Tibial artery (tissue), 4 donors: ENCODE measurements around the gene MAP7.
"Not testable (repeated sequence)": the region's sequence is repeated elsewhere in the genome, so short reads cannot be mapped to it uniquely, and the experiment has no call there.

Experiments
- DNase-seq, 2 donors: peaks; one replicate each; pipeline ENCODE4 v3.0.0-alpha.2; 2019
- H3K27ac ChIP-seq, 2 donors: fragments of 200-600 bp; sonication (generic) in 1 of 2; 1 replicate in 1 of 2; 2 replicates in 1 of 2; pipeline ENCODE4 v1.5.1; 2018 to 2019; ENCODE audit warnings: mild to moderate bottlenecking in 1 of 2
- H3K27me3 ChIP-seq, 2 donors: fragments of 200-600 bp; sonication (generic) in 1 of 2; one replicate each; pipeline versions ENCODE4 v1.5.1 to v1.6.0; 2016 to 2019
- H3K36me3 ChIP-seq, 3 donors: fragments of 200-600 bp; sonication (generic) in 2 of 3; one replicate each; pipeline ENCODE4 v1.5.1; 2016 to 2019; ENCODE audit warnings: mild to moderate bottlenecking in 2 of 3
- H3K4me1 ChIP-seq, 4 donors: fragments of 200-600 bp; sonication (generic) in 2 of 4; 1 replicate in 3 of 4; 2 replicates in 1 of 4; pipeline ENCODE4 v1.5.1; 2016 to 2019
- H3K4me3 ChIP-seq, 2 donors: fragments of 200-600 bp; sonication (generic) in 1 of 2; 1 replicate in 1 of 2; 2 replicates in 1 of 2; pipeline ENCODE4 v1.5.1; 2018 to 2019; ENCODE audit warnings: mild to moderate bottlenecking in 2 of 2
- H3K9me3 ChIP-seq, 3 donors: fragments of 200-600 bp; sonication (generic) in 1 of 3; one replicate each; pipeline ENCODE4 v1.5.1; 2016 to 2019
- CTCF ChIP-seq, 2 experiments: fragments of 200-600 bp in 1 of 2; fragments of 450-650 bp in 1 of 2; IDR thresholded peaks; one replicate each; pipeline ENCODE4 v1.5.1; 2017 to 2019; ENCODE audit warnings: antibody characterized with exemption in 2 of 2, mild to moderate bottlenecking in 1 of 2, moderate library complexity in 1 of 2
- intact Hi-C: fragments of 100-400 bp; cut with DNase I; formaldehyde crosslinking; loops from one replicate; pipeline ENCODE4 v1.15.0; 2023; ENCODE audit warnings: low total_unique reads

The MAP7 gene

DNA sequence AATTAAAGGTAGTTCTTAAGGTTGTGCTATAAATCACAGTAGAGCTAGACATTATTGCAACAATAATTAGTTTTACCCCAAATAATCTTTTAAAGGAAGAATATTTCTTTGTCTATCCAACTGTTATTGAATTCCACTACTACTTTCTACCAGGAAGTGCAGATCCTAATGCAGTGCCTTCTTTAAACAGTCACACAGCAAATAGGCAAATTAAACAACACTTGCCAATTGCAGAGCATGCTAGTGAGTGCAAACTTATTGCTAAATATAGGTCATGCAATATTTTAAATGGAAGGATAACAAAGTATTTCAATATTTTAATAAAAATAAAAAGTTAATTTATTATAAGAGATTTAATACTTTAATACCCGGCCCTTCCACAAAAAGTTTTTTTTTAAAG is 153.3 kb downstream of the MAP7 start:
- Histone ChIP-seq H3K27ac (no peak overlapping the region), H3K9me3 (no peaks in the 10 kb centered on the region), H3K27me3 (no peaks in the 10 kb centered on the region), H3K4me1 (no peaks in the 10 kb centered on the region), H3K4me3 (no peak overlapping the region), H3K36me3 (no peaks in the 10 kb centered on the region)
- DNase-seq = no peak
- intact Hi-C loops = no loop called here
- TF ChIP-seq CTCF (IDR thresholded peaks at IDR 0.05) = no peak

DNA sequence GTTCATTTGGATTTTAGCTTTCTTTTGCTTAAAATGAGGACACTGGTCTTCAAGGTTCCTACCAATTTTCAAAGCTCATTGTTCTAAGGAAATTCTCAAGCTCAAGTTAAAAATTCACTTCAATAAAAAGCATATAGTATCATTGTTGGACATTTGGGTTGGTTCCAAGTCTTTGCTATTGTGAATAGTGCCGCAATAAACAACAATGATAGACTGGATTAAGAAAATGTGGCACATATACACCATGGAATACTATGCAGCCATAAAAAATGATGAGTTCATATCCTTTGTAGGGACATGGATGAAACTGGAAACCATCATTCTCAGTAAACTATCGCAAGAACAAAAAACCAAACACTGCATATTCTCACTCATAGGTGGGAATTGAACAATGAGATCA is 159.3 kb downstream of the MAP7 start:
- H3K27me3 ChIP-seq, H3K36me3 ChIP-seq, H3K4me1 ChIP-seq, H3K4me3 ChIP-seq, DNase-seq, H3K9me3 ChIP-seq, intact Hi-C loops, H3K27ac ChIP-seq: not testable (repeated sequence)

- Histone ChIP-seq H3K4me1 (peaks cover 0 to 6% (median 0%) of the 10 kb centered on the region in 4 donors), H3K36me3 (no peaks in the 10 kb centered on the region), H3K27me3 (no peaks in the 10 kb centered on the region), H3K27ac (no peak overlapping the region), H3K4me3 (no peak overlapping the region), H3K9me3 (no peaks in the 10 kb centered on the region)
- intact Hi-C loops = no loop called here
- no peak for TF ChIP-seq CTCF (IDR thresholded peaks at IDR 0.05)
- no peak for DNase-seq
Measured at GRCh38 chr6:136387316-136387715, 162.9 kb downstream of the MAP7 start.

DNA sequence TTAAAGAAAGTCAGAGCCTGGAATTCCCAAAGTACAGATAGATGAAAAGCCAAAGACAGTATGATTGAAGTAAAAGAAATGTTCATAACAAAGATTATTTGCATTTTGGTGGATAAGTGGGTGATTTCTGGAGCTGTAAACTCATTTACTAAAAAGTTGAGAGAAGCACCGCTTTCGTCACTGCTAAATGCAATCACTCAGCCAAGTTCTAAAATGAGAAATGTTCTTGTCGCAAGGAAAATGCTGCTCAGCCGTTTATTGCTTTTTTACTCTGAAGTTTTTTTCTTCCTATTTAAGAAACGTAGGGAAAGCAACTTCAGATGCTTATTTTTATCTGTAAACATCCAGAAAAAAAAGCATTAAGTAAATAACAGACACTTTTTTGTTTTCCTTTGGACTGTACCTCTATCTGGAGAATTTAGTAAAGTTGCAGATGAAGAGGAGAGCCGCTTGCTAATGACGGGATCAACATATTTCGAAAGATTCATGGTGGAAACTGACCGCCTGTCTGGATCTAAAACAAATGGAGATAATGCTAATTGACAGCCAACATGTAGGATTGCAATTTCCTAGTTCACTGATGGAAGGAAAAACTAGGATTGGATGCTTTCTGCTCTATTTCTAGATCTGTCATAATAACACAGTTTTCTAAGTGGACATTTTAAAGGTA is 166.8 kb downstream of the MAP7 start:
- no peak for TF ChIP-seq CTCF (IDR thresholded peaks at IDR 0.05)
- DNase-seq = no peak
- Histone ChIP-seq H3K27me3 (no peaks in the 10 kb centered on the region), H3K4me3 (no peak overlapping the region), H3K4me1 (peaks cover 0 to 6% (median 0%) of the 10 kb centered on the region in 4 donors), H3K9me3 (no peaks in the 10 kb centered on the region), H3K36me3 (no peaks in the 10 kb centered on the region), H3K27ac (no peak overlapping the region)
- intact Hi-C loops = no loop called here

DNA sequence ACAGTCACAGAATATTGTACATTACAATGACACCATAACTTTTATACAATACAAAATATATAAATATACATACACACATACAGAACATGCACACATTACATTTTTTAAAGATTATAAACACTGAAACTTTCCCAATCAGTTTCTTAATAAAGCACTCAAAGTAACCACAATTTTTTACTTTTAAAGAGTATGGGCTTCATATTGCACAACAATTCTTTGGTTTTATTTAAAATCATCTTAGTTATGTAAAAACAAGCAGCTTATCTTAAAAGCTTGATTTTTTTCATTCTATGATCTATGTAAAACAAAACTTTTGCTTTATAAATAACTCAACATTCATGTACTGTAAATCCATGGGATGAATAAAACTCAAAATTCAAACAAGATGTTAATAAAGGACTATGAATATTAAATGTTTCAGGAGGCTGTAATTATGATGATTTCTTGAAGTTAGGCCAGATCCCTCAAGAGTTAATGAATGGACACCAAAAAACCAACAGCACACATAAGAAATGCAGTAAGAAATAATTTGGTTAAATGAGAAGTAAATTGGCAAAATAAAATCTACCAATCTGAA is 167.5 kb downstream of the MAP7 start:
- Histone ChIP-seq H3K9me3 (no peaks in the 10 kb centered on the region), H3K27me3 (no peaks in the 10 kb centered on the region), H3K27ac (no peak overlapping the region), H3K4me1 (peaks cover 0 to 6% (median 0%) of the 10 kb centered on the region in 4 donors), H3K4me3 (no peak overlapping the region), H3K36me3 (no peaks in the 10 kb centered on the region)
- intact Hi-C loops = no loop called here
- no peak for TF ChIP-seq CTCF (IDR thresholded peaks at IDR 0.05)
- DNase-seq = no peak

GRCh38 chr6:136378888-136379287 is 171.3 kb downstream of the MAP7 start:
- DNase-seq = no peak
- Histone ChIP-seq H3K27ac (no peak overlapping the region), H3K9me3 (no peaks in the 10 kb centered on the region), H3K4me1 (peaks cover 0 to 6% (median 0%) of the 10 kb centered on the region in 4 donors), H3K36me3 (no peaks in the 10 kb centered on the region), H3K4me3 (no peak overlapping the region), H3K27me3 (no peaks in the 10 kb centered on the region)
- TF ChIP-seq CTCF (IDR thresholded peaks at IDR 0.05) = no peak
- intact Hi-C loops = no loop called here

GRCh38 chr6:136375836-136376235 is 174.4 kb downstream of the MAP7 start:
- intact Hi-C loops, H3K27me3 ChIP-seq, H3K9me3 ChIP-seq, H3K4me3 ChIP-seq, H3K36me3 ChIP-seq, H3K4me1 ChIP-seq, DNase-seq, H3K27ac ChIP-seq: not testable (repeated sequence)
